CD14-positive monocyte (primary cell): Measurements from ENCODE around the gene MTA1. TPM values are rescaled to one million over a fixed set of nuclear protein-coding genes. Genes with fewer than 3 reads are reported as not detected.

Source experiments
- DNase-seq, 3 donors: peaks; one replicate each; pipeline ENCODE4 v3.0.0-alpha.2; 2011 to 2022
- H2AFZ ChIP-seq: 2 replicates; pipeline ENCODE4 v1.6.0; 2012; ENCODE audit warnings: mild to moderate bottlenecking, low read depth, low read length, inconsistent platforms; ENCODE audit not compliant: insufficient read depth, poor library complexity, severe bottlenecking
- H3K27ac ChIP-seq, 2 donors: 1 replicate in 1 of 2; 2 replicates in 1 of 2; pipeline ENCODE4 v1.5.1; 2012 to 2013; ENCODE audit warnings: low read length in 2 of 2, control low read depth in 1 of 2, inconsistent platforms in 1 of 2, low read depth in 1 of 2, mild to moderate bottlenecking in 1 of 2
- H3K27me3 ChIP-seq, 2 donors: one replicate each; pipeline versions ENCODE4 v1.6.0 to v1.6.1; 2011 to 2013; ENCODE audit warnings: low read length in 2 of 2; ENCODE audit not compliant: control insufficient read depth in 2 of 2, insufficient read depth in 2 of 2
- H3K36me3 ChIP-seq, 2 donors: replicated peaks in 1 of 2; 1 replicate in 1 of 2; 2 replicates in 1 of 2; pipeline versions ENCODE4 v1.5.1 to v1.6.1; 2012 to 2013; ENCODE audit warnings: low read length in 2 of 2, control low read depth in 1 of 2, inconsistent platforms in 1 of 2, mild to moderate bottlenecking in 1 of 2; ENCODE audit not compliant: insufficient read depth in 2 of 2, control insufficient read depth in 1 of 2
- H3K4me1 ChIP-seq, 2 donors: 1 replicate in 1 of 2; 2 replicates in 1 of 2; pipeline versions ENCODE4 v1.5.1 to v1.6.1; 2012 to 2013; ENCODE audit warnings: low read length in 2 of 2, control low read depth in 1 of 2, inconsistent platforms in 1 of 2, mild to moderate bottlenecking in 1 of 2, moderate library complexity in 1 of 2; ENCODE audit not compliant: insufficient read depth in 2 of 2, control insufficient read depth in 1 of 2
- H3K4me2 ChIP-seq: replicated peaks from 2 replicates; pipeline ENCODE3; 2012; ENCODE audit warnings: low read length, moderate library complexity, mild to moderate bottlenecking; ENCODE audit not compliant: poor library complexity, severe bottlenecking; ENCODE audit errors: extremely low read depth
- H3K4me3 ChIP-seq, 3 experiments: fragments of 200-600 bp in 1 of 3; sonication (generic) in 1 of 3; replicated peaks in 1 of 3; 1 replicate in 2 of 3; 2 replicates in 1 of 3; pipeline ENCODE4 v1.5.1; 2011 to 2013; ENCODE audit warnings: low read length in 3 of 3, mild to moderate bottlenecking in 3 of 3, control low read depth in 2 of 3, low read depth in 2 of 3, inconsistent platforms in 1 of 3, moderate library complexity in 1 of 3
- H3K79me2 ChIP-seq: 2 replicates; pipeline ENCODE4 v1.6.0; 2012; ENCODE audit warnings: mild to moderate bottlenecking, control low read depth, inconsistent platforms, low read length, moderate library complexity; ENCODE audit not compliant: insufficient read depth
- H3K9ac ChIP-seq: 2 replicates; pipeline ENCODE4 v1.6.0; 2017; ENCODE audit warnings: low read length, mild to moderate bottlenecking; ENCODE audit not compliant: insufficient read depth, poor library complexity, severe bottlenecking
- H3K9me3 ChIP-seq, 2 donors: replicated peaks in 1 of 2; 1 replicate in 1 of 2; 2 replicates in 1 of 2; pipeline versions ENCODE4 v1.5.1 to v1.6.1; 2012 to 2013; ENCODE audit warnings: low read length in 2 of 2, control low read depth in 1 of 2; ENCODE audit not compliant: control insufficient read depth in 1 of 2, insufficient read depth in 1 of 2
- H4K20me1 ChIP-seq: 2 replicates; pipeline ENCODE4 v1.6.0; 2012; ENCODE audit warnings: mild to moderate bottlenecking, low read length, control low read depth, moderate library complexity; ENCODE audit not compliant: insufficient read depth
- H3K27ac Mint-ChIP-seq, 7 donors: one replicate each; pipeline ENCODE4 v1.8.0; 2020; ENCODE audit warnings: mild to moderate bottlenecking in 7 of 7, mixed read lengths in 7 of 7, moderate library complexity in 6 of 7, inconsistent platforms in 2 of 7
- H3K27me3 Mint-ChIP-seq, 3 donors: one replicate each; pipeline ENCODE4 v1.8.0; 2021 to 2022; ENCODE audit warnings: low read depth in 3 of 3, mild to moderate bottlenecking in 3 of 3, mixed read lengths in 3 of 3, moderate library complexity in 3 of 3, inconsistent platforms in 1 of 3
- H3K36me3 Mint-ChIP-seq, 2 donors: one replicate each; pipeline ENCODE4 v1.8.0; 2020; ENCODE audit warnings: mixed read lengths in 2 of 2, inconsistent platforms in 1 of 2, mild to moderate bottlenecking in 1 of 2
- H3K4me1 Mint-ChIP-seq: one replicate; pipeline ENCODE4 v1.8.0; 2020; ENCODE audit warnings: mild to moderate bottlenecking, mixed read lengths
- H3K4me3 Mint-ChIP-seq, 2 donors: one replicate each; pipeline ENCODE4 v1.8.0; 2020; ENCODE audit warnings: mild to moderate bottlenecking in 2 of 2, mixed read lengths in 2 of 2, moderate library complexity in 1 of 2
- H3K9me3 Mint-ChIP-seq, 7 donors: one replicate each; pipeline ENCODE4 v1.8.0; 2020 to 2022; ENCODE audit warnings: mixed read lengths in 7 of 7, mild to moderate bottlenecking in 6 of 7, moderate library complexity in 6 of 7, inconsistent platforms in 2 of 7
- CTCF ChIP-seq: fragments of 200-600 bp; IDR thresholded peaks from one replicate; pipeline ENCODE4 v1.8.0; 2022; ENCODE audit warnings: antibody characterized with exemption, mild to moderate bottlenecking
- WGBS: methylation state at CpG from one replicate; pipeline ENCODE4 v1.1.5; 2013; ENCODE audit warnings: missing lambda C conversion rate; ENCODE audit not compliant: insufficient coverage; 5-methylcytosine and 5-hydroxymethylcytosine counted together
- intact Hi-C, 2 donors: fragments of 100-400 bp; cut with micrococcal nuclease; formaldehyde crosslinking; loops; one replicate each; pipeline versions ENCODE4 v1.15.0 to v1.15.1; 2023
- polyA plus RNA-seq, 3 donors: library from polyadenylated mRNA; depleted of rRNA in 1 of 3; unstranded in 2 of 3; stranded (reverse) in 1 of 3; fragments of 300-500 nt in 2 of 3; fragments of >200 nt in 1 of 3; fragmentation: Illumina TruSeq in 2 of 3; gene quantifications; 1 replicate in 2 of 3; 2 replicates in 1 of 3; pipeline ENCODE4 v1.2.3, GENCODE V29; 2012 to 2021

The MTA1 gene
- polyA plus RNA-seq, 3 donors = 0.91 to 102 (median 2.0) TPM

GRCh38 chr14:105473033-105473676 lies 53.5 kb downstream of the MTA1 start:
- Mint-ChIP-seq H3K9me3 (peaks cover 5 to 21% (median 7%) of the 10 kb centered on the region in 7 donors), H3K27me3 (peaks cover 34 to 52% (median 41%) of the 10 kb centered on the region in 3 donors), H3K4me3 (peak overlapping the region; percentile 12 to 81), H3K27ac (no peak overlapping the region), H3K4me1 (peaks cover 15% of the 10 kb centered on the region), H3K36me3 (peaks cover 4 to 11% of the 10 kb centered on the region in 2 donors)
- Histone ChIP-seq H3K36me3 (peaks cover 4 to 15% of the 10 kb centered on the region in 2 donors), H3K4me3 (peak overlapping the region in 1 of 3 experiments; percentile 73), H2AFZ (peak overlapping the region; percentile 61), H3K9ac (no peak overlapping the region), H4K20me1 (peaks cover 7% of the 10 kb centered on the region), H3K4me2 (peak overlapping the region; percentile 82), H3K27ac (no peak overlapping the region), H3K9me3 (peaks cover 9 to 23% of the 10 kb centered on the region in 2 donors), H3K79me2 (no peaks in the 10 kb centered on the region), H3K27me3 (peaks cover 24 to 45% of the 10 kb centered on the region in 2 donors), H3K4me1 (peaks cover 17 to 31% of the 10 kb centered on the region in 2 donors)
- no peak for TF ChIP-seq CTCF
- 34% methylated on average over 5 of the region's 7 CpGs for WGBS
- intact Hi-C loops = loop anchor here in 1 of 2 donors (5.0 kb wide), 1 partner anchor 86 kb away; no protein-coding TSS in a partner anchor
- no peak for DNase-seq

- Histone ChIP-seq H3K4me3 (peak overlapping the region; percentile 22 to 73 (median 24)), H3K36me3 (peaks cover 0 to 8% of the 10 kb centered on the region in 2 donors), H2AFZ (peak overlapping the region; percentile 61), H4K20me1 (peaks cover 7% of the 10 kb centered on the region), H3K9ac (peak overlapping the region; percentile 36), H3K4me1 (peaks cover 17 to 33% of the 10 kb centered on the region in 2 donors), H3K27ac (no peak overlapping the region), H3K9me3 (peaks cover 9 to 23% of the 10 kb centered on the region in 2 donors), H3K79me2 (no peaks in the 10 kb centered on the region), H3K4me2 (peak overlapping the region; percentile 82), H3K27me3 (peaks cover 24 to 49% of the 10 kb centered on the region in 2 donors)
- H3K36me3 Mint-ChIP-seq = peaks cover 4 to 11% of the 10 kb centered on the region in 2 donors
- WGBS = under 1% methylated on average over 40 of the region's 60 CpGs
- intact Hi-C loops = loop anchor here (2.0 to 5.0 kb wide), 2 partner anchors 15 to 87 kb away; no protein-coding TSS in a partner anchor
- H3K4me3 Mint-ChIP-seq = peak overlapping the region; percentile 66 to 81
- H3K9me3 Mint-ChIP-seq = peaks cover 5 to 21% (median 7%) of the 10 kb centered on the region in 7 donors
- H3K27me3 Mint-ChIP-seq = peaks cover 34 to 57% (median 41%) of the 10 kb centered on the region in 3 donors
- H3K4me1 Mint-ChIP-seq = peaks cover 15% of the 10 kb centered on the region
- no peak for TF ChIP-seq CTCF
- DNase-seq = peak in 2 of 3 donors; percentile 51 to 61
- peak overlapping the region in 1 of 7 donors; percentile 8 for H3K27ac Mint-ChIP-seq
Observed at GRCh38 chr14:105473677-105474482, 54.3 kb downstream of the MTA1 start.
